A673 (cell line): Measurements from ENCODE around the gene GZMA. TPM values are rescaled to one million over a fixed set of nuclear protein-coding genes. Genes with fewer than 3 reads are reported as not detected.

Experiments used
- Bru-seq: library from RNA; stranded (reverse); fragments of 400-500 nt; gene quantifications from one replicate; lab custom pipeline; 2021; lab: Mats Ljungman, UMichigan
- BruChase-seq, 2 experiments: library from RNA; stranded (reverse); fragments of 400-500 nt; gene quantifications; one replicate each; lab custom pipeline; 2021; lab: Mats Ljungman, UMichigan
- BruUV-seq: library from RNA; stranded (reverse); fragments of 400-500 nt; replicated peaks from 2 replicates; lab custom pipeline; 2021; lab: Mats Ljungman, UMichigan
- CTCF ChIA-PET: fragments of 300-600 bp; sonication (Branson Sonifier 250); formaldehyde crosslinking; loops from one replicate; lab custom pipeline; 2022; ENCODE audit warnings: antibody characterized with exemption; lab: Charles Lee
- POLR2A ChIA-PET: fragments of 300-600 bp; sonication (Branson Sonifier 250); formaldehyde crosslinking; loops from one replicate; lab custom pipeline; 2022; ENCODE audit warnings: antibody characterized with exemption; ENCODE audit not compliant: low non-redundant PET; lab: Charles Lee
- DNase-seq: peaks from one replicate; pipeline ENCODE4 v3.0.0-alpha.2; 2015; ENCODE audit warnings: low spot score
- H3K27ac ChIP-seq: fragments of 200-600 bp; sonication (generic); 2 replicates; pipeline ENCODE4 v1.5.1; 2016; ENCODE audit warnings: mixed run types, low read depth, mild to moderate bottlenecking, mixed read lengths, antibody characterized with exemption, low read length; ENCODE audit not compliant: poor library complexity, severe bottlenecking
- H3K27me3 ChIP-seq: fragments of 200-600 bp; sonication (generic); replicated peaks from 2 replicates; pipeline ENCODE4 v1.6.1; 2017; ENCODE audit warnings: mixed run types, low read depth, mild to moderate bottlenecking, mixed read lengths, antibody characterized with exemption, low read length; ENCODE audit not compliant: insufficient read depth, poor library complexity
- H3K36me3 ChIP-seq: fragments of 200-600 bp; sonication (generic); 2 replicates; pipeline ENCODE4 v1.6.1; 2016; ENCODE audit warnings: mixed run types, mild to moderate bottlenecking, mixed read lengths, antibody characterized with exemption, low read length; ENCODE audit not compliant: insufficient read depth, poor library complexity, severe bottlenecking
- H3K4me1 ChIP-seq: fragments of 200-600 bp; sonication (generic); 2 replicates; pipeline ENCODE4 v1.6.1; 2017; ENCODE audit warnings: mixed run types, mild to moderate bottlenecking, mixed read lengths, antibody characterized with exemption, low read length; ENCODE audit not compliant: insufficient read depth, poor library complexity, severe bottlenecking
- H3K4me3 ChIP-seq: fragments of 200-600 bp; sonication (generic); 2 replicates; pipeline ENCODE4 v1.5.1; 2016; ENCODE audit warnings: low read depth, mixed run types, mild to moderate bottlenecking, mixed read lengths, low read length; ENCODE audit not compliant: poor library complexity, severe bottlenecking
- H3K9me3 ChIP-seq: fragments of 200-600 bp; sonication (generic); 2 replicates; pipeline ENCODE4 v1.6.1; 2016; ENCODE audit warnings: mixed run types, low read depth, mild to moderate bottlenecking, mixed read lengths, antibody characterized with exemption, low read length; ENCODE audit not compliant: poor library complexity, severe bottlenecking
- EZH2 ChIP-seq: fragments of 200-600 bp; sonication (generic); IDR thresholded peaks from 2 replicates; pipeline ENCODE4 v1.6.1; 2017; ENCODE audit warnings: borderline replicate concordance, low read depth, mild to moderate bottlenecking, mixed read lengths, antibody characterized with exemption, low read length; ENCODE audit not compliant: poor library complexity, severe bottlenecking
- intact Hi-C: fragments of 100-400 bp; cut with micrococcal nuclease; formaldehyde crosslinking; loops from one replicate; pipeline ENCODE4 v1.10.0; 2022; ENCODE audit not compliant: unreplicated experiment
- long read RNA-seq: library from polyadenylated mRNA; stranded (forward); transcript quantifications from one replicate; pipeline ENCODE4 v2.0.0, GENCODE V29; 2022
- total RNA-seq: library from RNA; stranded (reverse); gene quantifications from 2 replicates; pipeline ENCODE4 v1.2.3, GENCODE V29; 2021
- TF ChIP-seq, protein P1 (sequence below): fragments of 300-800, 200-600 bp; sonication (generic); conservative IDR thresholded peaks from 2 replicates; pipeline ENCODE4 v1.5.1; 2017; ENCODE audit warnings: low read depth, mild to moderate bottlenecking, antibody characterized with exemption, low read length, moderate library complexity, mixed read lengths

Gene GZMA
- total RNA-seq, result not detected in 2 replicates
- Bru-seq, nascent RNA, result not detected
- BruChase-seq, experiment 1, labeled RNA remaining after a 2-hour chase, result not detected
- BruChase-seq, experiment 2, labeled RNA remaining after a 6-hour chase, result not detected
- long read RNA-seq, result 0 reads

GRCh38 chr5:55102348-55102747 is at the start of gene GZMA:
GZMA (plus strand) TSS chr5:55102646; CDS start chr5:55102683, 37 bp downstream.
- ChIA-PET POLR2A (no interaction called here), CTCF (no interaction called here)
- BruUV-seq, result no TSS peak
- TF ChIP-seq EZH2, result no peak
- TF ChIP-seq, protein P1, sequence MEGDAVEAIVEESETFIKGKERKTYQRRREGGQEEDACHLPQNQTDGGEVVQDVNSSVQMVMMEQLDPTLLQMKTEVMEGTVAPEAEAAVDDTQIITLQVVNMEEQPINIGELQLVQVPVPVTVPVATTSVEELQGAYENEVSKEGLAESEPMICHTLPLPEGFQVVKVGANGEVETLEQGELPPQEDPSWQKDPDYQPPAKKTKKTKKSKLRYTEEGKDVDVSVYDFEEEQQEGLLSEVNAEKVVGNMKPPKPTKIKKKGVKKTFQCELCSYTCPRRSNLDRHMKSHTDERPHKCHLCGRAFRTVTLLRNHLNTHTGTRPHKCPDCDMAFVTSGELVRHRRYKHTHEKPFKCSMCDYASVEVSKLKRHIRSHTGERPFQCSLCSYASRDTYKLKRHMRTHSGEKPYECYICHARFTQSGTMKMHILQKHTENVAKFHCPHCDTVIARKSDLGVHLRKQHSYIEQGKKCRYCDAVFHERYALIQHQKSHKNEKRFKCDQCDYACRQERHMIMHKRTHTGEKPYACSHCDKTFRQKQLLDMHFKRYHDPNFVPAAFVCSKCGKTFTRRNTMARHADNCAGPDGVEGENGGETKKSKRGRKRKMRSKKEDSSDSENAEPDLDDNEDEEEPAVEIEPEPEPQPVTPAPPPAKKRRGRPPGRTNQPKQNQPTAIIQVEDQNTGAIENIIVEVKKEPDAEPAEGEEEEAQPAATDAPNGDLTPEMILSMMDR, result no peak
- Histone ChIP-seq H3K9me3 (no peaks in the 10 kb centered on the region), H3K36me3 (no peaks in the 10 kb centered on the region), H3K4me1 (no peaks in the 10 kb centered on the region), H3K4me3 (no peak within 1 kb of the TSS), H3K27me3 (no peaks in the 10 kb centered on the region), H3K27ac (no peak within 1 kb of the TSS)
- intact Hi-C loops, result no loop called here
- no peak for DNase-seq

DNA sequence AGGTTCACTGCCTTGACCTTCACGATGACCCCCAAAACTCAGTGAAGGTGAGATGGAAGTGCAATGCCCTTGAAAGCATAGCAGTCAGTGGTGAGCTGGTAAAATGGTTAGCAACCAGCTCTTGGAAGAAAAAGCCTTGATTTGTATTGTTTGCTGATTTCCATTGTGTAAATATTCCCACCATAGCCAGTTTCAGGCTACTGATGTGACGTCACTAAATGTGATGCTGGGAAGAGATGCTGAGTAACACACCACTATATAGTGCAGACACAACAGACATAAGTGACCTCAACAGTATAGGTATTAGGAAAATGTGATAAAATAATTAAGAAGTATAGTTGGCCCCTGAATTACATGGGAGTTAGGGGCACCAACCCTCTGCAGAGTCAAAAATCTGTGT is 47.3 kb upstream of the GZMA start:
- TF ChIP-seq, protein P1, result no peak
- ChIA-PET POLR2A (no interaction called here), CTCF (no interaction called here)
- DNase-seq, result no peak
- no peak overlapping the region for H3K27ac ChIP-seq
- H3K4me1 ChIP-seq, result no peaks in the 10 kb centered on the region
- H3K27me3 ChIP-seq, result no peaks in the 10 kb centered on the region
- no peak overlapping the region for H3K4me3 ChIP-seq
- no peaks in the 10 kb centered on the region for H3K36me3 ChIP-seq
- intact Hi-C loops, result no loop called here
- no peaks in the 10 kb centered on the region for H3K9me3 ChIP-seq
- BruUV-seq, result no TSS peak

DNA sequence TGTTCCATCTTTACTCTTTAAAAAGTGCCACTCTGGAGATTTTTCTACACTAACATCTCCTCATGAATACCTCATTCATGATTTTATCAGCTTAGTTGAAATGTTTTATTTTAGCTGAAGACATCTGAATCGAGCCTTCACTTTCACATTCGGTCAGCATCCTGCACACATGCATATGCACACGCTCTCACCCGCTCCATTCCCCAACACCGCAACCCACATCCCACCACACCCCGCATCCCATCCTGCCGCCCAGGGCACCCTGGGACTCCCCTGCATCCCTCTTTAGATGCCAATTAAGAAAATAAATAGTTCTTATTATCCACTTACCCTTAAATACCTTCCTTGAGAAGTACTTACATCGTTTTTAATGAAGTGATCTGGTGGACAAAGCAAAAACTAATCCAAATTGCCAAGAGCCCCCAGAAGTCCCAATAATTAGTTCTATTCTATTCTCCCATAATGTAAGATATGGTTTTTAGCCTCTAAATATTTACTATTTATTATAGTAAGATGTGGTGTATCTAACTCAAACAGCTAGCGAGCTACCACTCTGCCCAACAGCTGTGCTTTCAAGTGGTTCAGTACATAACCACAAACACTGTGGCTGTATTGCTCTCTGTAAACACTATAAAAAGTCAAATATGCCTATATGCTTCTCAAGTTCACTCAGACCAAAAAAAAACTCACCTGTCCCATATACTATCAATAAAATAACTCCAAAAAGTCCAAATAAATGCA is 40.2 kb upstream of the GZMA start:
- Histone ChIP-seq H3K4me1 (no peaks in the 10 kb centered on the region), H3K36me3 (no peaks in the 10 kb centered on the region), H3K27ac (no peak overlapping the region), H3K27me3 (no peaks in the 10 kb centered on the region), H3K9me3 (no peaks in the 10 kb centered on the region), H3K4me3 (no peak overlapping the region)
- no TSS peak for BruUV-seq
- no peak for DNase-seq
- TF ChIP-seq, protein P1, result no peak
- TF ChIP-seq EZH2, result no peak
- ChIA-PET POLR2A (no interaction called here), CTCF (interaction anchor here (0.5 kb wide), 1 partner anchor 734 kb away, joined by 6 read pairs; no protein-coding TSS in a partner anchor)
- intact Hi-C loops, result no loop called here
